ENCODE measurements around the gene CLEC16A.

The CLEC16A gene

GRCh38 chr16:10959161-10959560 lies 14.8 kb downstream of the CLEC16A start:
- Histone ChIP-seq H4K20me1 (ENCODE audit: control insufficient read depth, insufficient read depth, low read depth, low read length) (peaks cover 9% of the 10 kb centered on the region; the same call in 1 of the 2 replicates), H3K4me1 (ENCODE audit: control insufficient read depth, low read length) (peaks cover 22% of the 10 kb centered on the region), H3F3A (ENCODE audit: control insufficient read depth, insufficient read depth) (no peaks in the 10 kb centered on the region), H3K79me2 (ENCODE audit: control insufficient read depth, low read length) (peaks cover 31% of the 10 kb centered on the region), H3K4me3 (ENCODE audit: low read length) (no peak overlapping the region), H3K9me3 (ENCODE audit: control insufficient read depth, insufficient read depth, low read length) (no peaks in the 10 kb centered on the region), H3K27ac (ENCODE audit: low read depth, low read length) (no peak overlapping the region), H3K27me3 (ENCODE audit: control insufficient read depth, low read length) (no peaks in the 10 kb centered on the region), H3K9me2 (replicated peaks; ENCODE audit: control insufficient read depth, low read length) (no peaks in the 10 kb centered on the region), H3K4me2 (ENCODE audit: low read length) (no peak overlapping the region), H3K36me3 (ENCODE audit: control insufficient read depth, low read length) (peaks cover 33% of the 10 kb centered on the region)
- TF ChIP-seq EZH2phosphoT487 (IDR thresholded peaks at IDR 0.05; ENCODE audit: borderline replicate concordance, low read length) (no peak), CTCF (IDR thresholded peaks at IDR 0.05; ENCODE audit: low read depth, low read length, poor library complexity, severe bottlenecking) (no peak)

GRCh38 chr16:10961231-10961630 lies 16.9 kb downstream of the CLEC16A start:
- peaks cover 15% of the 10 kb centered on the region for H3K79me2 ChIP-seq (ENCODE audit: control insufficient read depth, low read length)
- no peak overlapping the region for H3K4me2 ChIP-seq (ENCODE audit: low read length)
- H3K9me3 ChIP-seq (ENCODE audit: control insufficient read depth, insufficient read depth, low read length): no peaks in the 10 kb centered on the region
- no peak overlapping the region for H3K27ac ChIP-seq (ENCODE audit: low read depth, low read length)
- no peaks in the 10 kb centered on the region for H3K9me2 ChIP-seq (replicated peaks; ENCODE audit: control insufficient read depth, low read length)
- peaks cover 54% of the 10 kb centered on the region for H3K36me3 ChIP-seq (ENCODE audit: control insufficient read depth, low read length)
- H3K4me3 ChIP-seq (ENCODE audit: low read length): no peak overlapping the region
- TF ChIP-seq CTCF (IDR thresholded peaks at IDR 0.05; ENCODE audit: low read depth, low read length, poor library complexity, severe bottlenecking): no peak
- TF ChIP-seq EZH2phosphoT487 (IDR thresholded peaks at IDR 0.05; ENCODE audit: borderline replicate concordance, low read length): no peak
- H4K20me1 ChIP-seq (ENCODE audit: control insufficient read depth, insufficient read depth, low read depth, low read length): peaks cover 10% of the 10 kb centered on the region
- H3F3A ChIP-seq (ENCODE audit: control insufficient read depth, insufficient read depth): no peaks in the 10 kb centered on the region
- H3K4me1 ChIP-seq (ENCODE audit: control insufficient read depth, low read length): peaks cover 23% of the 10 kb centered on the region
- H3K27me3 ChIP-seq (ENCODE audit: control insufficient read depth, low read length): no peaks in the 10 kb centered on the region

- H3K36me3 ChIP-seq (ENCODE audit: control insufficient read depth, low read length): peaks cover 51% of the 10 kb centered on the region
- peaks cover 3% of the 10 kb centered on the region for H3K79me2 ChIP-seq (ENCODE audit: control insufficient read depth, low read length)
- no peak overlapping the region for H3K4me3 ChIP-seq (ENCODE audit: low read length)
- peaks cover 10% of the 10 kb centered on the region for H4K20me1 ChIP-seq (ENCODE audit: control insufficient read depth, insufficient read depth, low read depth, low read length)
- peak; percentile 95 for TF ChIP-seq CTCF (IDR thresholded peaks at IDR 0.05; ENCODE audit: low read depth, low read length, poor library complexity, severe bottlenecking)
- TF ChIP-seq EZH2phosphoT487 (IDR thresholded peaks at IDR 0.05; ENCODE audit: borderline replicate concordance, low read length): no peak
- no peaks in the 10 kb centered on the region for H3K27me3 ChIP-seq (ENCODE audit: control insufficient read depth, low read length)
- no peaks in the 10 kb centered on the region for H3K9me3 ChIP-seq (ENCODE audit: control insufficient read depth, insufficient read depth, low read length)
- H3F3A ChIP-seq (ENCODE audit: control insufficient read depth, insufficient read depth): no peaks in the 10 kb centered on the region
- H3K4me2 ChIP-seq (ENCODE audit: low read length): peak overlapping the region; percentile 45
- H3K27ac ChIP-seq (ENCODE audit: low read depth, low read length): no peak overlapping the region
- peaks cover 18% of the 10 kb centered on the region for H3K4me1 ChIP-seq (ENCODE audit: control insufficient read depth, low read length)
- no peaks in the 10 kb centered on the region for H3K9me2 ChIP-seq (replicated peaks; ENCODE audit: control insufficient read depth, low read length)
Measured at GRCh38 chr16:10964039-10964890, 19.9 kb downstream of the CLEC16A start.
